Glutamatergic neuron (in vitro differentiated cells): ENCODE data around the gene GDI1. TPM values are rescaled to one million over a fixed set of nuclear protein-coding genes. Genes with fewer than 3 reads are reported as not detected.
A peak's percentile ranks its signal among the peaks of the same experiment; 100 is the strongest.

Source experiments
- DNase-seq: peaks from one replicate; pipeline ENCODE4 v3.0.0; 2022
- H3K27ac Mint-ChIP-seq: one replicate; pipeline ENCODE4 v1.8.0; 2020; ENCODE audit warnings: mild to moderate bottlenecking, mixed read lengths, inconsistent platforms; ENCODE audit not compliant: unreplicated experiment
- H3K27me3 Mint-ChIP-seq: one replicate; pipeline ENCODE4 v1.8.0; 2020; ENCODE audit warnings: mild to moderate bottlenecking, moderate library complexity, mixed read lengths, inconsistent platforms; ENCODE audit not compliant: unreplicated experiment
- H3K36me3 Mint-ChIP-seq: one replicate; pipeline ENCODE4 v1.8.0; 2020; ENCODE audit warnings: mild to moderate bottlenecking, mixed read lengths, inconsistent platforms; ENCODE audit not compliant: unreplicated experiment
- H3K4me1 Mint-ChIP-seq: one replicate; pipeline ENCODE4 v1.8.0; 2020; ENCODE audit warnings: mild to moderate bottlenecking, low read depth, mixed read lengths, inconsistent platforms; ENCODE audit not compliant: unreplicated experiment
- H3K4me3 Mint-ChIP-seq: one replicate; pipeline ENCODE4 v1.8.0; 2020; ENCODE audit warnings: mild to moderate bottlenecking, mixed read lengths, inconsistent platforms; ENCODE audit not compliant: unreplicated experiment
- H3K9me3 Mint-ChIP-seq: one replicate; pipeline ENCODE4 v1.8.0; 2020; ENCODE audit warnings: mild to moderate bottlenecking, moderate library complexity, mixed read lengths, inconsistent platforms; ENCODE audit not compliant: unreplicated experiment
- CTCF ChIP-seq: fragments of 200-600 bp; sonication (generic); IDR thresholded peaks from one replicate; pipeline ENCODE4 v1.5.0; 2021; ENCODE audit not compliant: partially characterized antibody, unreplicated experiment
- total RNA-seq: library from RNA; stranded (reverse); fragmentation: NEBNext Ultra II Directional; extraction: Animal tissue kit (Norgen Biotek cat#: 25700); gene quantifications from one replicate; pipeline ENCODE4 v1.2.1, GENCODE V29; 2021; ENCODE audit not compliant: unreplicated experiment

The GDI1 gene
- total RNA-seq, 1 donor from 2014 or later: 730 TPM

- H3K27me3 Mint-ChIP-seq: peaks cover 12% of the 10 kb centered on the region
- peaks cover 13% of the 10 kb centered on the region for H3K4me1 Mint-ChIP-seq
- H3K9me3 Mint-ChIP-seq: peaks cover 4% of the 10 kb centered on the region
- TF ChIP-seq CTCF: no peak
- no peaks in the 10 kb centered on the region for H3K36me3 Mint-ChIP-seq
- no peak overlapping the region for H3K27ac Mint-ChIP-seq
- DNase-seq: no peak
- no peak overlapping the region for H3K4me3 Mint-ChIP-seq
Measured at GRCh38 chrX:154435171-154435733, 1.7 kb upstream of the GDI1 start.

GRCh38 chrX:154436374-154436982 is 476 bp upstream of the GDI1 start:
- Mint-ChIP-seq H3K27me3 (peaks cover 9% of the 10 kb centered on the region), H3K9me3 (peaks cover 4% of the 10 kb centered on the region), H3K4me1 (peaks cover 6% of the 10 kb centered on the region), H3K27ac (peak overlapping the region; percentile 94), H3K36me3 (no peaks in the 10 kb centered on the region), H3K4me3 (peak overlapping the region; percentile 85)
- peak; percentile 67 for DNase-seq
- no peak for TF ChIP-seq CTCF

- H3K4me1 Mint-ChIP-seq: peaks cover 6% of the 10 kb centered on the region
- no peaks in the 10 kb centered on the region for H3K36me3 Mint-ChIP-seq
- peaks cover 4% of the 10 kb centered on the region for H3K9me3 Mint-ChIP-seq
- peaks cover 9% of the 10 kb centered on the region for H3K27me3 Mint-ChIP-seq
- peak overlapping the region; percentile 92 for H3K4me3 Mint-ChIP-seq
- DNase-seq: no peak
- H3K27ac Mint-ChIP-seq: peak overlapping the region; percentile 90
- no peak for TF ChIP-seq CTCF
Measured at GRCh38 chrX:154437971-154438893, 1.3 kb downstream of the GDI1 start.

- Mint-ChIP-seq H3K4me1 (peaks cover 6% of the 10 kb centered on the region), H3K4me3 (no peak overlapping the region), H3K9me3 (peaks cover 4% of the 10 kb centered on the region), H3K36me3 (no peaks in the 10 kb centered on the region), H3K27ac (no peak overlapping the region), H3K27me3 (peaks cover 9% of the 10 kb centered on the region)
- TF ChIP-seq CTCF: no peak
- no peak for DNase-seq
Measured at GRCh38 chrX:154439841-154440240, 2.9 kb downstream of the GDI1 start.
